HG03103 (cell line): ENCODE results near the gene HS3ST3A1.

Experiments used
- ATAC-seq: cut with Tn5 transposase; IDR thresholded peaks from one replicate; pipeline ENCODE4 v1.9.1; 2021; ENCODE audit warnings: low read depth; ENCODE audit not compliant: unreplicated experiment

HS3ST3A1 gene

GRCh38 chr17:13599168-13599577 lies 2.6 kb downstream of the HS3ST3A1 start:
- no peak for ATAC-seq

DNA sequence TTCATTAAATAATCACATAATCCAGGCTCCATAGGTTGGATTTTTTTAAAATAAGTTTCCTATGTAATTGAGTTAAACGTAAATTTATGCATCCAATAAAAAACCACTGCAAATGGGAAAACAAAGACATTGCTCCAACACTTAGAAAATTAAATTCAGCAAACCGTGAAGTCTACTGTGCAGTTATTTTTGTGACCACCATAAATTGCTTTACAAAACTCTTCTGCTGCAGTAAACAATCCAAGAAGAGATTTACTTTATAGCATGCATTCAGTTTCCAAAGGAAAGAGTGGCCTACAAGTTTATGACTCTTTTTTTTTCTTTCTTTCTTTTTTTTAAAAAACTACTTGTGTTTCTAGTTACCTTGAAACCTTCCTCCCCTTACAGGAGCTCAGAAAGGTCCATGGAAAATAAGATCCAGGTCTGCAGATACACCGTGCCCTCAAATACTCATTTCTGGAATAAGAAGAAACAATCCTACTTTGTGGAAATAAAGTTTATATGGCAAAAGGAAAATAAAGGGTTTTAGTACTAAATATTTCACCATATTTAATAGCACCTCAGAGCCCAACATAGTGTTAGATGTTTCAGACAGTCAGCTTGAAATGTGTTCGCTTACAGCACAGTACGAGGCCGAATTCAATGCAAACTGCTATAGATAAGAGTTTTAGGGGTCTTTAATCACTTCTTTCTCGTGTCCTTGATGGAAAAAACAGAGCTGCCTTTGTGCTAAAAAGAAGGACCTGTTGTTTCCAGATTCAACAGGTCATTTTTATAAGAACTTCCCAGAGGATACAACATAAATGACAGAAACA lies 3.2 kb downstream of the HS3ST3A1 start:
- no peak for ATAC-seq

DNA sequence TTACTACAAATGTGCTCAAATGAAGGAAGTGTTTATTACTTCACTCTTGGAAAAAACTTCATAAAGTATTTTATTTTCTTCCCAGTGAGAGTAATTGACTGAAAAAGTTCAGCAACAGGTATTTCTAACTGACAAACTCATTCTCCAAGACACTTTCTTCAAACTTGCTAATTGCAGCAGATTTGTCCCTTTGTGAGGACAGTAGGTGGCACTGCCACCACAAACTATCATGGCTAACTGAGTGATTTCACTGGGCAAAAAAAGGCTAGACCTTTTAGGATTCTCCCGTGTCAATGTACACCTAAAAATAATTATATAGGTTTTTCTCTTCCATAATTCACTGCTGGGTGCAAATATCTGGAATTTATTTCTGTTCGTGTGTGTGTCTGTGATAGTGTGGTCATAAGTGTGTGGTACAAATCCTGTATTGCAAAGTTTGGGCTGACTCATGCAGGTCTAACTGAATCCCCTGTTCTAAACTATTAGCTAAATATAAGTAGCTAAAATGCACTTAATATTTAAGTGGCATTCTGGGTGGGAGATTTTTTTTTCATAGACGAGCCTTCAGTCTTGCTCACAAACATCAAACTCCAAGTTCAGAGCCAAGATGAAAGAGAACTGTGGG lies 3.9 kb downstream of the HS3ST3A1 start:
- no peak for ATAC-seq

GRCh38 chr17:13596241-13596923 lies 5.3 kb downstream of the HS3ST3A1 start:
- no peak for ATAC-seq

DNA sequence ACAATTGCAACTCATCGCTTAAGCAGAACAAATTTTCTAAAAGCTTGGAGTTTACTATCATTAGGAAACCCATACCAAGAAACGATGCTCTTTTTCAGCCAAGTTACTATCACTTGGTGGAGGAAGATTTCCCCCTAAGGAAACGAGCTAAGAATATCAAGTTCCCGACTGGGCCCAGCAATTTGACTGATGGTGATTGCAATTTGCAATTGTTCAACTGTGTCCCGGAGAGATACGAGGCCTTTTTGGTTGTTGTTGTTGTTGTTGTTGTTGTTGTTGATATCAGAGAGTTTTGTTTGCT lies 6.2 kb downstream of the HS3ST3A1 start:
- ATAC-seq, result no peak

GRCh38 chr17:13594762-13595598 lies 6.7 kb downstream of the HS3ST3A1 start:
- ATAC-seq, result peak; percentile 71

DNA sequence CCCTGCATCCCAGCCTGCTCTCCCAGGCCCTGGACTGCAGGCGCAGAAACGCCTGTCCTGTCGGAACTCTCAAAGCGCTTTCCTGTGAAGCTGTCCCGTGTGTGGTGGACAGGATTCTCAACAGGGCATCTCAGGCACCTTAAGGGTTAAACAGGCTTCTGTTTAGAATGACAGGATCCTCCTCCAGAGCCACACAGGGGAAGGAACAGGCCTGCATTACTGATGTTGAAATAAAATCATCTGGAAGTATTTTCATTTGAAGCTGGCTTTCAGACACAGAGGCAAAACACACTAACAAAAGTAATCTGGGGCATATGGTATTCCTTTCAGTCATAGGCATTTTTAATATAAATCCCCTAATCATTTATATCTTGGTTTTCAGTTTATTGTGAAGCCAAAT lies 7.4 kb downstream of the HS3ST3A1 start:
- ATAC-seq, result no peak

- ATAC-seq, result no peak
Observed at GRCh38 chr17:13593757-13594156, 8.0 kb downstream of the HS3ST3A1 start.

GRCh38 chr17:13593021-13593751 lies 8.5 kb downstream of the HS3ST3A1 start:
- no peak for ATAC-seq

DNA sequence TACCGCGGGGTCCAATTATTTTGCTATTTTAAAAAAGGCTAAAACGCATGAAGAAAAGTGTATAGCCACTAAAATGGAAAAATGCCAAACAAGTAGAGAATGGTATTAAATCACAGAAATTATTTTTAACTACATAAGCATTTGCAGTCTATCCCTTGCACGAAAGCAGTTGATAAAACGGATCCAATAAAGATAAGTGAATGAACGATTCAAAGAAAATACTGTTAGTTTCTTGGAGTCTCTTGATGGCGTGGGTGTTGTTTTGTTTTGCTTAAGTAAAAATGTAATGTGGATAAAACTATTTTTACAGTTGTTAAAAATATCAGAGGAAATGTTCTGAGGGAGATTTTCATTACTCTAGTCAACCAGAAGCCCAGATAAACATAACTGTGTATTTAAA lies 9.3 kb downstream of the HS3ST3A1 start:
- no peak for ATAC-seq

GRCh38 chr17:13590441-13590840 lies 11.3 kb downstream of the HS3ST3A1 start:
- ATAC-seq, result no peak

GRCh38 chr17:13589658-13590057 lies 12.1 kb downstream of the HS3ST3A1 start:
- ATAC-seq, result no peak

DNA sequence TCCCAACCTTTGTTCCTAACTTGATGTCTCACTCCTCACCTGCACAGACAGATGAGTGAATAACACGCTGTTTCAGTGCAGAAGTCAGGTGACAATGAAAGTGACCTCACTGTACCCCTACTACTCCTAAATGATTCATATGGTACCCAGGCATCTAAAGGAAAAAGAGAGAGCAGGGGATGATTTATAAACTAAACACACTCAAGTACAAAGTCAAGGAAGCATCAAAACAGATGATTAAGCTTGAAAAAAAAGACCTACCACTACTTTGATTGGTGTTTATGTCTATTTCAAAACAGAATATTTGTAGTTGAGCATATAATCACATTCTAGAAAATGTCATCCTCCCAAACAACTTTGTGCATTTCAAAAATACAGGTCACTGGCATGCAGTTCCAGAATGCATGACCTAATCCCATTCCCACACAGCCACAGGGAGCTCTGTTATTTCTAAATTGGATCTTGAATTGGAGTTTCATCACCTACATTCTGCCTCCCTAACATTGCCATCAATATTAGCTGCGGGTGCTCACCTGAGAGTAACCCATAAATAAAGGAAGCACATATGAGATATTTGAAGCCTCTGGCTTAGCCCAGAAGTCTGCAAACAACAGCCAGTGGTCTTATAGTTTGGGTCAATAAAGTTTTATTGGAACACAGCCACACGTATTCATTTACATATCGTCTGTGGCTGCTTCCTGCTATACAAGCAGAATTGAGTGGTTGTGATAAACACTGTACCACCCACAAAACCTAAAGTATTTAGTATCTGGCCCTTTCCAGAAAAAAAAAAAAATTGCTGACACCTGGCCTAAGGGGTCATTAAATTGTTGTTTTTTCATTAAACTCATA lies 14.0 kb downstream of the HS3ST3A1 start:
- ATAC-seq, result no peak

DNA sequence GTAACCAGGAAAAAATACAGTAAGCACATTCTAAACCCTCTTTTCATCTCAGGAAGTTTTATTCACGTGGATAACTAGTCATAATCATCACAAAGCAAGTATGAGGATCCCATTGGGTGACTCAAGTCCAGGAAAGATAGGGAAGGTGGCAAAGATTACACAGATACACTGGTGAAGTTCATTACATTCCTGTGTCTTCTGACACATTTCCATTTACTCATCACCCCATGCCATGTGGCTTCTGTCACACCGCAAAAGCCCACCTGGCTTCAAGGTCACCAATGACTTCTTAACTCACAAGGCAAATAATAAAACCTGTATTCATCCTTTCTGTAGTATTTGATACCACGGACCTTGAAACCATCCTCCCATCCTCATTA lies 17.0 kb downstream of the HS3ST3A1 start:
- ATAC-seq, result no peak

GRCh38 chr17:13583996-13584700 lies 17.6 kb downstream of the HS3ST3A1 start:
- no peak for ATAC-seq

DNA sequence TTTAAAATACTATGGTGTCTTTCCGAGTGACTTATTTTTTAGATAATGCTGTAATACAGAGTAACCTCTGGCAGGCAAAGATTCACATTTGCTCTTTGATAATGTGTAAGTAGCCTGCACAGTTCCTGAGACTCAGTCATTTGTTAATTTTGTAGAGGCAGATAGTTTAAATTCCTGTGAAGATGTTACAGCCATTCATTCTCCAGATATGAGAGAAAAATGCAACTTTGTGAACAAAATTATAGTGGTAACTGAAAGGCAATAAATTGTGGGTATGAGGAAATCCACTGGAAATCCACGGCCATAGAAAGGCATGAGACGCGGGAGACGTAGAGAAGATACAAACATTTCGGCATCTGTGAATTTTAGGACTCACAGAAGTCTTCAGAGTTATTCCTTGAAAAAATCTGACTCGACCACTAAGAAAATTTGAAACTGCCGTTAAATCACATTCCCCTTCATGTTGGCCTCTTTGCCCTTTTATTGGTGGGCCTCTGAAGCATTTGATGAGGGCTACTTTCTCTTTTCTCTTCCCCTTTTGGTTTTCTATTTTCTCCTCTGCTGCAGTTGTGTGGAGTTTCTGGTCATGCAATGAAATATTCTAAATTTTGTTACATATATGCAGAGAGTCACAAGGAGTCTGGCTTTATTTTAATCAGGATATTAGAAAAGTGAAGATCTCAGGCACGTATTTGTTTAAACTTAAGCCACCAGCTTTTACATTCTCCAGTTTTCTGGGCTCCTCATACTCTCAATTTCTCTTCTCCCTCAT lies 18.8 kb downstream of the HS3ST3A1 start:
- no peak for ATAC-seq

DNA sequence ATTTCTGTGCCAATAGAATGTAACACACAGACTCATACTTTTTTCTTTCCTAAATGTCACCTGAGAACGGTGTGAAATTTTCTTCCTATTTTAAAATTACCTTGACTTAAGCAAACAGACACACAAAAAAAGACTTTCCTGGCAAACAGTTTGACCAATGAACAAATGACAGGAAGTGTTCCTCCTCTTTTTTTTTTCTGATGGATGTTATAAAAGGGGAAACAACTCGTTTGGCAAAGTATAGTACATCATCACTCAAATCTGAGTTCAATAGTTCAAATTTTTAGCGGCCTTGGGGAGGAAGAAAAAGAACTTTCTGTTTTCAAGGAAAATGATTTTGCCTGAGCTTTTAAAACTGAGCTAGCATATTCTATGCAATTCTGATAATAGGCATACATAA lies 19.8 kb downstream of the HS3ST3A1 start:
- no peak for ATAC-seq

- no peak for ATAC-seq
Observed at GRCh38 chr17:13580790-13581189, 20.9 kb downstream of the HS3ST3A1 start.
